NOMO-1 (cell line): ENCODE data around the gene KCNQ2.

Experiments used
- DNase-seq, 2 experiments: peaks; one replicate each; lab custom pipeline; 2025; ENCODE audit not compliant: unreplicated experiment in 2 of 2; lab: John Stamatoyannopoulos, UW

KCNQ2 gene

GRCh38 chr20:63439866-63440265 is 32.6 kb downstream of the KCNQ2 start:
- no peak for DNase-seq

GRCh38 chr20:63438121-63438520 is 34.3 kb downstream of the KCNQ2 start:
- no peak for DNase-seq

GRCh38 chr20:63435552-63435951 is 36.9 kb downstream of the KCNQ2 start:
- DNase-seq, result no peak

GRCh38 chr20:63434599-63435378 is 37.7 kb downstream of the KCNQ2 start:
- peak; percentile 40 to 64 for DNase-seq

- DNase-seq, result no peak
Measured at GRCh38 chr20:63433756-63434531, 38.5 kb downstream of the KCNQ2 start.

- DNase-seq, result peak; percentile 62 to 71
Measured at GRCh38 chr20:63433351-63433750, 39.1 kb downstream of the KCNQ2 start.

- no peak for DNase-seq
Measured at GRCh38 chr20:63432577-63433325, 39.7 kb downstream of the KCNQ2 start.

- DNase-seq, result no peak
Measured at GRCh38 chr20:63431944-63432343, 40.5 kb downstream of the KCNQ2 start.

GRCh38 chr20:63430891-63431290 is 41.6 kb downstream of the KCNQ2 start:
- DNase-seq, result no peak

- DNase-seq, result no peak
Measured at GRCh38 chr20:63429992-63430391, 42.5 kb downstream of the KCNQ2 start.

GRCh38 chr20:63428906-63429575 is 43.4 kb downstream of the KCNQ2 start:
- no peak for DNase-seq

GRCh38 chr20:63427724-63428330 is 44.6 kb downstream of the KCNQ2 start:
- DNase-seq, result no peak

- DNase-seq, result no peak
Measured at GRCh38 chr20:63427206-63427605, 45.2 kb downstream of the KCNQ2 start.

GRCh38 chr20:63425846-63426485 is 46.5 kb downstream of the KCNQ2 start:
- DNase-seq, result no peak

- DNase-seq, result no peak
Measured at GRCh38 chr20:63424613-63425012, 47.8 kb downstream of the KCNQ2 start.

- no peak for DNase-seq
Measured at GRCh38 chr20:63423751-63424150, 48.7 kb downstream of the KCNQ2 start.

GRCh38 chr20:63422653-63423052 is 49.8 kb downstream of the KCNQ2 start:
- no peak for DNase-seq

GRCh38 chr20:63421913-63422312 is 50.5 kb downstream of the KCNQ2 start:
- DNase-seq, result no peak

- no peak for DNase-seq
Measured at GRCh38 chr20:63421094-63421692, 51.3 kb downstream of the KCNQ2 start.
